ENCODE results near the gene LUZP4. TPM values are rescaled to one million over a fixed set of nuclear protein-coding genes. Genes with fewer than 3 reads are reported as not detected.

The LUZP4 gene
- total and polyA plus RNA-seq, 2 of the 13 experiments (the other 11 are each of a cell fraction or from before 2014, with no cell fraction given) = not detected

GRCh38 chrX:115341421-115341820, 51.9 kb downstream of the LUZP4 start (continued):
- peak; percentile 30; the same call in 1 of the 2 replicates for TF ChIP-seq SAP130 (CRISPR knock-in tag; IDR thresholded peaks at IDR 0.05; ENCODE audit: low read depth)
- TF ChIP-seq CREB1 (IDR thresholded peaks at IDR 0.05) = no peak
- TF ChIP-seq CREB1 (CRISPR knock-in tag; IDR thresholded peaks at IDR 0.05) = no peak
- TF ChIP-seq ZNF891 (CRISPR knock-in tag; IDR thresholded peaks at IDR 0.05) = no peak
- TF ChIP-seq RELA (CRISPR knock-in tag; IDR thresholded peaks at IDR 0.05) = no peak
- TF ChIP-seq SATB2 (CRISPR knock-in tag; IDR thresholded peaks at IDR 0.05) = no peak
- peak in 1 of 2 experiments; percentile 72; a peak in 1 of 4 replicates for TF ChIP-seq EP300 (IDR thresholded peaks at IDR 0.05; ENCODE audit: low read depth in 2 of 2, low read length in 2 of 2)
- TF ChIP-seq EP300 (CRISPR knock-in tag; IDR thresholded peaks at IDR 0.05; ENCODE audit: borderline replicate concordance) = no peak

- ChIA-PET POLR2A (interaction anchor here (0.8 to 2.0 kb wide), 3 partner anchors 11 to 217 kb away, joined by 3 to 18 read pairs (median 4); partner anchors contain the start of gene PLS3), CTCF (ENCODE audit: low intra/inter-chr PET ratio, low total read pairs) (no interaction called here)
- Histone ChIP-seq H3K27ac (ENCODE audit: extremely low read length, insufficient read depth, low read length) (peak overlapping the region; percentile 98), H4K20me1 (ENCODE audit: insufficient read depth, low read length) (no peaks in the 10 kb centered on the region), H3K9ac (ENCODE audit: insufficient read depth, low read depth, low read length) (peak overlapping the region; percentile 73), H3K27me3 (ENCODE audit: control insufficient read depth in 1 of 2, insufficient read depth in 2 of 2, low read length in 2 of 2) (no peaks in the 10 kb centered on the region), H3K36me3 (replicated peaks in 1 of 2; ENCODE audit: control insufficient read depth in 1 of 2, insufficient read depth in 2 of 2, low read length in 2 of 2) (no peaks in the 10 kb centered on the region), H3K4me3 (replicated peaks in 1 of 3; ENCODE audit: insufficient read depth in 1 of 3, low read depth in 2 of 3, low read length in 3 of 3) (peak overlapping the region in 2 of 3 experiments; percentile 40 to 44; a peak in 2 of 6 replicates), H3K4me2 (ENCODE audit: low read depth, low read length) (peak overlapping the region; percentile 84), H3K79me2 (ENCODE audit: insufficient read depth, low read length) (no peaks in the 10 kb centered on the region), H3K9me3 (ENCODE audit: low read length) (no peaks in the 10 kb centered on the region), H2AFZ (ENCODE audit: low read length) (no peak overlapping the region), H3K4me1 (ENCODE audit: insufficient read depth, low read length) (peaks cover 73% of the 10 kb centered on the region)
- ATAC-seq (peak; percentile 92), FAIRE-seq (peak; percentile 98), DNase-seq (ENCODE audit: low spot score) (peak; percentile 91)
- no TSS peak for BruUV-seq (replicated peaks)
- no CpG with 5 or more reads among the region's 3 CpGs for WGBS (ENCODE audit: low lambda C conversion rate)
- intact Hi-C loops (cut with micrococcal nuclease; ENCODE audit: unreplicated experiment) = loop anchor here (5.0 kb wide), 1 partner anchor 217 kb away; the partner anchor contains the start of gene PLS3
- in situ Hi-C loops (cut with HindIII; ENCODE audit: extremely low pct_ligation_motif_present, low pct_unique_long_range_greater_than_20kb) = no loop called here
- TF ChIP-seq SIN3A (IDR thresholded peaks at IDR 0.05; ENCODE audit: borderline replicate concordance, low read depth, low read length) = no peak
- peak; percentile 34; the same call in 1 of the 2 replicates for TF ChIP-seq ZNF292 (CRISPR knock-in tag; IDR thresholded peaks at IDR 0.05; ENCODE audit: borderline replicate concordance, low read depth)
- no peak for TF ChIP-seq NFIB (CRISPR knock-in tag; IDR thresholded peaks at IDR 0.05; ENCODE audit: borderline replicate concordance)
- TF ChIP-seq TCF12 (IDR thresholded peaks at IDR 0.05) = no peak
- no peak for TF ChIP-seq TCF12 (CRISPR knock-in tag; IDR thresholded peaks at IDR 0.05)
- TF ChIP-seq KDM6A (CRISPR knock-in tag; IDR thresholded peaks at IDR 0.05; ENCODE audit: low read depth) = peak; percentile 77
- 0 out of 2 replicates have a peak, but pooled peaks have one; percentile 27 for TF ChIP-seq DMAP1 (CRISPR knock-in tag; IDR thresholded peaks at IDR 0.05)
- no peak for TF ChIP-seq LCORL (IDR thresholded peaks at IDR 0.05)
- peak; percentile 44; the same call in 1 of the 2 replicates for TF ChIP-seq LCORL (CRISPR knock-in tag; IDR thresholded peaks at IDR 0.05)
- no peak for TF ChIP-seq CC2D1A (CRISPR knock-in tag; IDR thresholded peaks at IDR 0.05)
- TF ChIP-seq NCOA2 (CRISPR knock-in tag; IDR thresholded peaks at IDR 0.05) = peak; percentile 83
- peak; percentile 37 for TF ChIP-seq SMC3 (IDR thresholded peaks at IDR 0.05; ENCODE audit: low read length)
- 0 out of 2 replicates have a peak, but pooled peaks have one; percentile 44 for TF ChIP-seq HMG20B (CRISPR knock-in tag; conservative IDR thresholded peaks at IDR 0.05)
- TF ChIP-seq ZFY (CRISPR knock-in tag; IDR thresholded peaks at IDR 0.05) = peak; percentile 32; the same call in 1 of the 2 replicates
- peak; percentile 11; the same call in 1 of the 2 replicates for TF ChIP-seq STAG1 (CRISPR knock-in tag; IDR thresholded peaks at IDR 0.05)
- TF ChIP-seq ATF2 (CRISPR knock-in tag; IDR thresholded peaks at IDR 0.05) = peak; percentile 65
- peak; percentile 72 for TF ChIP-seq GATAD2A (CRISPR knock-in tag; IDR thresholded peaks at IDR 0.05)
- peak; percentile 81 for TF ChIP-seq FOSL2 (CRISPR knock-in tag; IDR thresholded peaks at IDR 0.05)
- 0 out of 2 replicates have a peak, but pooled peaks have one; percentile 19 for TF ChIP-seq ERF (CRISPR knock-in tag; IDR thresholded peaks at IDR 0.05)
- no peak for TF ChIP-seq ZNF446 (CRISPR knock-in tag; IDR thresholded peaks at IDR 0.05)
Observed at GRCh38 chrX:115344885-115345614, 55.5 kb downstream of the LUZP4 start.
